K562 (cell line): ENCODE data around the gene SERPINE1. TPM values are rescaled to one million over a fixed set of nuclear protein-coding genes. Genes with fewer than 3 reads are reported as not detected.

Experiments
- BHLHE40 ChIP-seq: IDR thresholded peaks from 2 replicates; pipeline ENCODE4 v1.6.1; 2011; ENCODE audit warnings: low read length, improper control_type of control experiment
- BRD9 ChIP-seq: fragments of 450-650 bp; IDR thresholded peaks from 2 replicates; pipeline ENCODE4 v1.6.1; 2018; ENCODE audit warnings: low read depth; ENCODE audit not compliant: partially characterized antibody
- C11orf30 ChIP-seq: fragments of 450-650 bp; IDR thresholded peaks from 2 replicates; pipeline ENCODE4 v1.6.1; 2016; ENCODE audit warnings: low read depth, mild to moderate bottlenecking
- HDAC1 ChIP-seq, 2 experiments: fragments of 450-650 bp; IDR thresholded peaks; 2 replicates each; pipeline ENCODE4 v1.6.1; 2016 to 2017; ENCODE audit warnings: inconsistent platforms in 1 of 2, mild to moderate bottlenecking in 1 of 2, moderate library complexity in 1 of 2
- HSF4 ChIP-seq: fragments of 250-450 bp; sonication (Bioruptor Pico); IDR thresholded peaks from 2 replicates; pipeline ENCODE4 v2.1.2; 2022; ENCODE audit warnings: mild to moderate bottlenecking, moderate library complexity, borderline replicate concordance
- KAT7 ChIP-seq: sonication (generic); formaldehyde crosslinking; IDR thresholded peaks from 2 replicates; pipeline ENCODE4 v1.8.0; 2022; ENCODE audit warnings: missing genetic modification reagents, mild to moderate bottlenecking, borderline replicate concordance
- KLF10 ChIP-seq: fragments of 250-450 bp; sonication (Bioruptor Pico); IDR thresholded peaks from 2 replicates; pipeline ENCODE4 v1.6.1; 2021; ENCODE audit warnings: matching md5 sums
- MAFG ChIP-seq: fragments of 450-650 bp; conservative IDR thresholded peaks from 2 replicates; pipeline ENCODE4 v1.6.1; 2016; ENCODE audit warnings: missing genetic modification characterization, missing compliant biosample characterization
- MTA3 ChIP-seq: fragments of 450-650 bp; formaldehyde crosslinking; IDR thresholded peaks from 2 replicates; pipeline ENCODE4 v1.6.1; 2017; ENCODE audit warnings: mild to moderate bottlenecking, borderline replicate concordance
- MYC ChIP-seq, 2 experiments: fragments of 250-450 bp in 1 of 2; sonication (Bioruptor Pico) in 1 of 2; IDR thresholded peaks; 2 replicates each; pipeline versions ENCODE4 v1.5.1 to v1.6.1; 2012 to 2021; ENCODE audit warnings: low read depth in 2 of 2, borderline replicate concordance in 1 of 2, improper control_type of control experiment in 1 of 2, low read length in 1 of 2, mild to moderate bottlenecking in 1 of 2, moderate library complexity in 1 of 2
- NFRKB ChIP-seq: fragments of 450-650 bp; IDR thresholded peaks from 2 replicates; pipeline ENCODE4 v1.6.1; 2016; ENCODE audit warnings: low read depth
- NR2C2 ChIP-seq, 2 experiments: fragments of 200-800 bp in 1 of 2; sonication (Bioruptor generic) in 1 of 2; sonication (generic) in 1 of 2; formaldehyde crosslinking in 1 of 2; IDR thresholded peaks; 2 replicates each; pipeline versions ENCODE4 v1.6.1 to v1.8.0; 2016 to 2022; ENCODE audit warnings: mild to moderate bottlenecking in 1 of 2, missing compliant biosample characterization in 1 of 2, missing genetic modification characterization in 1 of 2, missing genetic modification reagents in 1 of 2
- POLR2AphosphoS5 ChIP-seq: IDR thresholded peaks from 2 replicates; pipeline ENCODE4 v1.6.1; 2011; ENCODE audit warnings: mild to moderate bottlenecking, low read depth, low read length, moderate library complexity; ENCODE audit not compliant: control insufficient read depth, insufficient read depth
- PREB ChIP-seq: sonication (generic); formaldehyde crosslinking; IDR thresholded peaks from 2 replicates; pipeline ENCODE4 v1.8.1; 2023; ENCODE audit warnings: mild to moderate bottlenecking, missing genetic modification reagents
- RCOR1 ChIP-seq, 2 experiments: IDR thresholded peaks; 2 replicates each; pipeline ENCODE4 v1.6.1; 2012; ENCODE audit warnings: low read depth in 2 of 2, low read length in 2 of 2, borderline replicate concordance in 1 of 2, improper control_type of control experiment in 1 of 2
- RERE ChIP-seq: sonication (generic); formaldehyde crosslinking; IDR thresholded peaks from 2 replicates; pipeline ENCODE4 v1.8.0; 2023; ENCODE audit warnings: missing genetic modification reagents, mild to moderate bottlenecking, borderline replicate concordance
- RUNX1 ChIP-seq: sonication (generic); IDR thresholded peaks from 2 replicates; pipeline ENCODE4 v1.6.1; 2016; ENCODE audit warnings: antibody characterized with exemption, low read depth
- SP1 ChIP-seq: sonication (generic); formaldehyde crosslinking; IDR thresholded peaks from 2 replicates; pipeline ENCODE4 v1.8.1; 2022; ENCODE audit warnings: mild to moderate bottlenecking, missing genetic modification reagents
- THRAP3 ChIP-seq: fragments of 450-650 bp; IDR thresholded peaks from 2 replicates; pipeline ENCODE4 v1.6.1; 2016; ENCODE audit warnings: mild to moderate bottlenecking, inconsistent platforms, borderline replicate concordance
- ZNF764 ChIP-seq: fragments of 250-450 bp; sonication (Bioruptor Pico); IDR thresholded peaks from 2 replicates; pipeline ENCODE4 v1.4.0; 2020; ENCODE audit warnings: low read depth, mild to moderate bottlenecking, moderate library complexity
- polyA plus RNA-seq, 8 experiments: library from polyadenylated mRNA; depleted of rRNA in 4 of 8; stranded (reverse) in 5 of 8; unstranded in 3 of 8; fragments of >200 nt; fragmentation: Nextera tagmentation in 2 of 8; fragmentation: Illumina TruSeq in 1 of 8; extraction: Ambion mirVana in 2 of 8; extraction: Trizol in 1 of 8; gene quantifications; 2 replicates each; pipeline versions ENCODE4 v1.2.1 to v1.2.3, GENCODE V29; 2011 to 2014; ENCODE audit warnings: inconsistent platforms in 1 of 8, missing spikeins in 1 of 8
- total RNA-seq, 7 experiments: library from RNA; depleted of rRNA in 6 of 7; stranded (reverse); fragments of >200 nt in 6 of 7; fragmentation: Illumina TruSeq in 2 of 7; extraction: Trizol in 2 of 7; gene quantifications; 2 replicates each; pipeline versions ENCODE4 v1.2.1 to v1.2.3, GENCODE V29; 2011 to 2021; ENCODE audit warnings: low replicate concordance in 1 of 7

The SERPINE1 gene
- total and polyA plus RNA-seq, 9 of the 15 experiments (the other 6 are each of a cell fraction or from before 2014, with no cell fraction given), result 0.22 to 4.8 (median 0.91) TPM

- no peak for TF ChIP-seq RERE
- no peak for TF ChIP-seq NFRKB
- no peak for TF ChIP-seq THRAP3
- TF ChIP-seq C11orf30, result no peak
- TF ChIP-seq NR2C2 (CRISPR knock-in tag; IDR thresholded peaks at IDR 0.05), result no peak
- TF ChIP-seq NR2C2 (tag; IDR thresholded peaks at IDR 0.05), result peak; percentile 44; the same call in 1 of the 2 replicates
- peak; percentile 24; the same call in 1 of the 2 replicates for TF ChIP-seq PREB (CRISPR knock-in tag)
- peak in 1 of 2 experiments; percentile 82; a peak in 2 of 4 replicates for TF ChIP-seq RCOR1 (IDR thresholded peaks at IDR 0.05; ENCODE audit: borderline replicate concordance in 1 of 2, low read depth in 2 of 2, low read length in 2 of 2)
- peak; percentile 43; the same call in 1 of the 2 replicates for TF ChIP-seq MYC (IDR thresholded peaks at IDR 0.05; ENCODE audit: low read depth, low read length)
- TF ChIP-seq MYC (CRISPR knock-in tag; IDR thresholded peaks at IDR 0.05; ENCODE audit: borderline replicate concordance, low read depth), result no peak
- TF ChIP-seq MTA3, result no peak
- no peak for TF ChIP-seq BRD9
- no peak for TF ChIP-seq ZNF764 (CRISPR knock-in tag)
- TF ChIP-seq RUNX1, result no peak
- no peak; the same call in 1 of the 2 replicates for TF ChIP-seq KAT7
- no peak for TF ChIP-seq KLF10
- peak; percentile 75 for TF ChIP-seq SP1 (CRISPR knock-in tag)
- TF ChIP-seq HSF4 (CRISPR knock-in tag), result no peak
- no peak for TF ChIP-seq MAFG (tag)
- TF ChIP-seq BHLHE40, result peak; percentile 36; the same call in 1 of the 2 replicates
- 0 out of 4 replicates have a peak, but pooled peaks of 1 of the 2 experiments have one; percentile 32 for TF ChIP-seq HDAC1 (IDR thresholded peaks at IDR 0.05)
- no peak for TF ChIP-seq POLR2AphosphoS5
These were observed 49.4 kb upstream of the SERPINE1 start (continued) for GRCh38 chr7:101077303-101078086.
